ENCODE data around the gene TOP2B. TPM values are rescaled to one million over a fixed set of nuclear protein-coding genes. Genes with fewer than 3 reads are reported as not detected.

Gene TOP2B
- polyA plus RNA-seq, 2 of the 4 experiments (the other 2 are of a cell fraction) = 65.8 to 95.7 TPM

DNA sequence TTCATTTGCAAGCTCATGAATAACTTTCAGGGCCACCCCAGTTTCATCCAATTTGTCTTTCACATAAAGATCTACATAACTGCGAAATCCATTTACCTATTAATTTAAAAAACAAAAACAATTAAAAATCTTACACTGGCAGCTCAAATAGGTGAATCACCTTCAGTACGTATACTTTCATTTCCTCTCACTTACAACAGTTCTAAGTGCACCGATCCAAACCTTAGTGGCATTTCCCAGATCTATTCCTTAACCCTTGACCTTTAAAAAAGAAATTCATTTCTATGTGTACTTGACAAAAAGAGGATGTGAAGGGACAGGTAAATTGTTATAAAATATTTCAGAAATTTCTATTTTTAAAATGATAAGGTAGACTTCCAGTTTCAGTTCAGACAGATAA, 30.8 kb downstream of the TOP2B start:
- no peak for DNase-seq (ENCODE audit: low read depth in 1 of 2, low spot score in 1 of 2)
- Histone ChIP-seq H3K9me3 (no peaks in the 10 kb centered on the region), H3K4me2 (no peak overlapping the region), H3K4me3 (no peak overlapping the region), H3K4me1 (peaks cover 38% of the 10 kb centered on the region), H3K27ac (no peak overlapping the region)
- WGBS (ENCODE audit: missing lambda C conversion rate) = 87% methylated on average over 3 of the region's 3 CpGs
- ChIA-PET CTCF (interaction anchor here (1.3 to 1.7 kb wide), 3 partner anchors 14 to 39 kb away, joined by 3 to 8 read pairs (median 4); no protein-coding TSS in a partner anchor), POLR2A (interaction anchor here (0.6 kb wide), 1 partner anchor 206 kb away, joined by 3 read pairs; the partner anchor contains the start of gene RARB)
- TF ChIP-seq RFX5 (IDR thresholded peaks at IDR 0.05) (no peak), TP53 (CRISPR knock-in tag; IDR thresholded peaks at IDR 0.05) (no peak), RNF2 (IDR thresholded peaks at IDR 0.05; ENCODE audit: borderline replicate concordance, low read depth) (no peak), POLR2AphosphoS2 (conservative IDR thresholded peaks at IDR 0.05; ENCODE audit: low read length) (no peak), PHF8 (IDR thresholded peaks at IDR 0.05; ENCODE audit: borderline replicate concordance, low read depth) (no peak), RARB (CRISPR knock-in tag; IDR thresholded peaks at IDR 0.05) (no peak), CHD2 (IDR thresholded peaks at IDR 0.05; ENCODE audit: low read length, partially characterized antibody) (no peak), SMC3 (IDR thresholded peaks at IDR 0.05) (no peak), MYC (IDR thresholded peaks at IDR 0.05; ENCODE audit: borderline replicate concordance, low read length) (no peak), NR3C1 (IDR thresholded peaks at IDR 0.05) (no peak), FOSL2 (IDR thresholded peaks at IDR 0.05) (no peak), FOSL2 (CRISPR knock-in tag; IDR thresholded peaks at IDR 0.05) (no peak), ZSCAN20 (CRISPR knock-in tag; IDR thresholded peaks at IDR 0.05) (no peak), CBX8 (IDR thresholded peaks at IDR 0.05) (no peak)
- TF ChIP-seq, protein P1, sequence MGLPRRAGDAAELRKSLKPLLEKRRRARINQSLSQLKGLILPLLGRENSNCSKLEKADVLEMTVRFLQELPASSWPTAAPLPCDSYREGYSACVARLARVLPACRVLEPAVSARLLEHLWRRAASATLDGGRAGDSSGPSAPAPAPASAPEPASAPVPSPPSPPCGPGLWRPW (IDR thresholded peaks at IDR 0.05) = no peak
- TF ChIP-seq, protein P2, sequence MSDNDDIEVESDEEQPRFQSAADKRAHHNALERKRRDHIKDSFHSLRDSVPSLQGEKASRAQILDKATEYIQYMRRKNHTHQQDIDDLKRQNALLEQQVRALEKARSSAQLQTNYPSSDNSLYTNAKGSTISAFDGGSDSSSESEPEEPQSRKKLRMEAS (IDR thresholded peaks at IDR 0.05) = no peak
- TF ChIP-seq, protein P3, sequence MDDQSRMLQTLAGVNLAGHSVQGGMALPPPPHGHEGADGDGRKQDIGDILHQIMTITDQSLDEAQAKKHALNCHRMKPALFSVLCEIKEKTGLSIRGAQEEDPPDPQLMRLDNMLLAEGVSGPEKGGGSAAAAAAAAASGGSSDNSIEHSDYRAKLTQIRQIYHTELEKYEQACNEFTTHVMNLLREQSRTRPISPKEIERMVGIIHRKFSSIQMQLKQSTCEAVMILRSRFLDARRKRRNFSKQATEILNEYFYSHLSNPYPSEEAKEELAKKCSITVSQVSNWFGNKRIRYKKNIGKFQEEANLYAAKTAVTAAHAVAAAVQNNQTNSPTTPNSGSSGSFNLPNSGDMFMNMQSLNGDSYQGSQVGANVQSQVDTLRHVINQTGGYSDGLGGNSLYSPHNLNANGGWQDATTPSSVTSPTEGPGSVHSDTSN (IDR thresholded peaks at IDR 0.05) = no peak
- TF ChIP-seq, protein P4, sequence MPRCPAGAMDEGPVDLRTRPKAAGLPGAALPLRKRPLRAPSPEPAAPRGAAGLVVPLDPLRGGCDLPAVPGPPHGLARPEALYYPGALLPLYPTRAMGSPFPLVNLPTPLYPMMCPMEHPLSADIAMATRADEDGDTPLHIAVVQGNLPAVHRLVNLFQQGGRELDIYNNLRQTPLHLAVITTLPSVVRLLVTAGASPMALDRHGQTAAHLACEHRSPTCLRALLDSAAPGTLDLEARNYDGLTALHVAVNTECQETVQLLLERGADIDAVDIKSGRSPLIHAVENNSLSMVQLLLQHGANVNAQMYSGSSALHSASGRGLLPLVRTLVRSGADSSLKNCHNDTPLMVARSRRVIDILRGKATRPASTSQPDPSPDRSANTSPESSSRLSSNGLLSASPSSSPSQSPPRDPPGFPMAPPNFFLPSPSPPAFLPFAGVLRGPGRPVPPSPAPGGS (IDR thresholded peaks at IDR 0.05) = no peak
- TF ChIP-seq, protein P5, sequence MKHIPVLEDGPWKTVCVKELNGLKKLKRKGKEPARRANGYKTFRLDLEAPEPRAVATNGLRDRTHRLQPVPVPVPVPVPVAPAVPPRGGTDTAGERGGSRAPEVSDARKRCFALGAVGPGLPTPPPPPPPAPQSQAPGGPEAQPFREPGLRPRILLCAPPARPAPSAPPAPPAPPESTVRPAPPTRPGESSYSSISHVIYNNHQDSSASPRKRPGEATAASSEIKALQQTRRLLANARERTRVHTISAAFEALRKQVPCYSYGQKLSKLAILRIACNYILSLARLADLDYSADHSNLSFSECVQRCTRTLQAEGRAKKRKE (CRISPR knock-in tag; IDR thresholded peaks at IDR 0.05; ENCODE audit: low read depth) = no peak
- TF ChIP-seq, protein P6, sequence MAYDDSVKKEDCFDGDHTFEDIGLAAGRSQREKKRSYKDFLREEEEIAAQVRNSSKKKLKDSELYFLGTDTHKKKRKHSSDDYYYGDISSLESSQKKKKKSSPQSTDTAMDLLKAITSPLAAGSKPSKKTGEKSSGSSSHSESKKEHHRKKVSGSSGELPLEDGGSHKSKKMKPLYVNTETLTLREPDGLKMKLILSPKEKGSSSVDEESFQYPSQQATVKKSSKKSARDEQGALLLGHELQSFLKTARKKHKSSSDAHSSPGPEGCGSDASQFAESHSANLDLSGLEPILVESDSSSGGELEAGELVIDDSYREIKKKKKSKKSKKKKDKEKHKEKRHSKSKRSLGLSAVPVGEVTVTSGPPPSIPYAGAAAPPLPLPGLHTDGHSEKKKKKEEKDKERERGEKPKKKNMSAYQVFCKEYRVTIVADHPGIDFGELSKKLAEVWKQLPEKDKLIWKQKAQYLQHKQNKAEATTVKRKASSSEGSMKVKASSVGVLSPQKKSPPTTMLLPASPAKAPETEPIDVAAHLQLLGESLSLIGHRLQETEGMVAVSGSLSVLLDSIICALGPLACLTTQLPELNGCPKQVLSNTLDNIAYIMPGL (CRISPR knock-in tag; IDR thresholded peaks at IDR 0.05; ENCODE audit: borderline replicate concordance) = no peak
- no peak for FAIRE-seq
- ATAC-seq = no peak

DNA sequence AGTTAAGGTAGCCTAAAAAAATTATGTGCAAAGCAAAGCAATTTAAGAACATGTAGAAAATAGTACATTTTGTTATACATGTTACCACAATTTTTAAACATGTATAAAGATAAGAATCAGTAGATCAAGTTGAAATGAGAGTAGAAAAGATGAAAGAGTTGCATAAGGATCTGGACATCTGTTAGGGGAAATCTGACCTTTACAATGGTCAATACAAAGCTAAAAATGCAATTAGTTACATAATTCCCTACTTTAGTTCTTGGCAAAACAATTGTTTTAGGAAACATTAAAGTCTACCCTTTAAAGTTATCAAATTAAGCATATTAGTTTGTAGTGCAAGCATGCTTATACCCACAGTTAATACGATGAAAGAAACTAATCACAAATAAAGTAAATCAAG, 32.7 kb downstream of the TOP2B start:
- ChIA-PET POLR2A (no interaction called here), CTCF (interaction anchor here (0.7 kb wide), 1 partner anchor 11 kb away, joined by 3 read pairs; no protein-coding TSS in a partner anchor)
- TF ChIP-seq JUN (IDR thresholded peaks at IDR 0.05) = no peak
- no peak for TF ChIP-seq CHD4 (IDR thresholded peaks at IDR 0.05; ENCODE audit: borderline replicate concordance)
- TF ChIP-seq NPAS2 (CRISPR knock-in tag; IDR thresholded peaks at IDR 0.05; ENCODE audit: borderline replicate concordance) = no peak
- TF ChIP-seq, protein P7, sequence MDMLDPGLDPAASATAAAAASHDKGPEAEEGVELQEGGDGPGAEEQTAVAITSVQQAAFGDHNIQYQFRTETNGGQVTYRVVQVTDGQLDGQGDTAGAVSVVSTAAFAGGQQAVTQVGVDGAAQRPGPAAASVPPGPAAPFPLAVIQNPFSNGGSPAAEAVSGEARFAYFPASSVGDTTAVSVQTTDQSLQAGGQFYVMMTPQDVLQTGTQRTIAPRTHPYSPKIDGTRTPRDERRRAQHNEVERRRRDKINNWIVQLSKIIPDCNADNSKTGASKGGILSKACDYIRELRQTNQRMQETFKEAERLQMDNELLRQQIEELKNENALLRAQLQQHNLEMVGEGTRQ (IDR thresholded peaks at IDR 0.05) = no peak
- no peak for TF ChIP-seq RCOR1 (IDR thresholded peaks at IDR 0.05; ENCODE audit: low read depth, low read length)
- no peak for TF ChIP-seq ZFP36 (IDR thresholded peaks at IDR 0.05; ENCODE audit: borderline replicate concordance, partially characterized antibody)
- TF ChIP-seq EHMT2 (IDR thresholded peaks at IDR 0.05; ENCODE audit: low read depth) = no peak
- no peak for TF ChIP-seq KDM5A (IDR thresholded peaks at IDR 0.05)
- TF ChIP-seq ZNF302 (CRISPR knock-in tag; IDR thresholded peaks at IDR 0.05) = no peak
- no peak for TF ChIP-seq MAFK (IDR thresholded peaks at IDR 0.05; ENCODE audit: partially characterized antibody)
- TF ChIP-seq, protein P6 (CRISPR knock-in tag; IDR thresholded peaks at IDR 0.05; ENCODE audit: borderline replicate concordance) = no peak
- TF ChIP-seq JUNB (IDR thresholded peaks at IDR 0.05) = no peak
- no peak overlapping the region for H3K27ac ChIP-seq
- peaks cover 19% of the 10 kb centered on the region for H3K4me1 ChIP-seq
- 96% methylated on average over 1 of the region's 1 CpG for WGBS (ENCODE audit: missing lambda C conversion rate)
- no peak overlapping the region for H3K4me3 ChIP-seq
- no peaks in the 10 kb centered on the region for H3K9me3 ChIP-seq
- H3K4me2 ChIP-seq = no peak overlapping the region
- DNase-seq (ENCODE audit: low read depth in 1 of 2, low spot score in 1 of 2) (no peak), ATAC-seq (no peak), FAIRE-seq (peak; percentile 46)

Data from A549 (cell line).